Lower leg skin (tissue), 3 donors: ENCODE data around the gene CDH13.

Source experiments
- CTCF ChIP-seq, 3 donors: fragments of 450-650 bp; IDR thresholded peaks; one replicate each; pipeline ENCODE4 v1.5.1; 2016; ENCODE audit warnings: antibody characterized with exemption in 3 of 3, mild to moderate bottlenecking in 3 of 3, moderate library complexity in 2 of 3
- POLR2A ChIP-seq, 2 donors: fragments of 450-650 bp; IDR thresholded peaks; one replicate each; pipeline ENCODE4 v1.6.1; 2016 to 2017; ENCODE audit warnings: antibody characterized with exemption in 2 of 2, mild to moderate bottlenecking in 1 of 2, moderate library complexity in 1 of 2

GRCh38 chr16:83245061-83245460 is 618.3 kb downstream of the CDH13 start:
- TF ChIP-seq CTCF (IDR thresholded peaks at IDR 0.05) (no peak), POLR2A (IDR thresholded peaks at IDR 0.05) (no peak)
